BE2C (cell line): ENCODE data around the gene SLC43A1.
A peak's percentile ranks its signal among the peaks of the same experiment; 100 is the strongest.

Source experiments
- DNase-seq: peaks from one replicate; pipeline ENCODE4 v3.0.0-alpha.2; 2020
- H3K27me3 ChIP-seq: fragments of 250-450 bp; sonication (Bioruptor Pico); 2 replicates; pipeline ENCODE4 v1.5.1; 2020; ENCODE audit warnings: mild to moderate bottlenecking
- H3K36me3 ChIP-seq: fragments of 250-450 bp; sonication (Bioruptor Pico); 2 replicates; pipeline ENCODE4 v1.5.1; 2020; ENCODE audit warnings: mild to moderate bottlenecking
- H3K4me1 ChIP-seq: fragments of 250-450 bp; sonication (Bioruptor Pico); 2 replicates; pipeline ENCODE4 v1.5.1; 2020
- H3K4me3 ChIP-seq: 2 replicates; pipeline ENCODE4 v1.5.1; 2011; ENCODE audit warnings: low read depth, low read length
- H3K9me3 ChIP-seq: fragments of 250-450 bp; sonication (Bioruptor Pico); 2 replicates; pipeline ENCODE4 v1.5.1; 2020
- CTCF ChIP-seq: IDR thresholded peaks from 2 replicates; pipeline ENCODE4 v1.5.1; 2012; ENCODE audit warnings: mild to moderate bottlenecking, low read depth, low read length

Gene SLC43A1

GRCh38 chr11:57530596-57531507 lies 15.3 kb upstream of the SLC43A1 start, which contains the start of gene TIMM10:
Gene TIMM10 (minus strand): TSS chr11:57530754. CDS start chr11:57530189, 565 bp downstream.
- H3K9me3 ChIP-seq = no peaks in the 10 kb centered on the region
- peak within 1 kb of the TSS; percentile 89 for H3K4me3 ChIP-seq
- DNase-seq = peak; percentile 88
- H3K4me1 ChIP-seq = no peaks in the 10 kb centered on the region
- no peaks in the 10 kb centered on the region for H3K36me3 ChIP-seq
- no peaks in the 10 kb centered on the region for H3K27me3 ChIP-seq
- TF ChIP-seq CTCF = no peak

- Histone ChIP-seq H3K4me1 (no peaks in the 10 kb centered on the region), H3K4me3 (peak overlapping the region; percentile 89), H3K36me3 (no peaks in the 10 kb centered on the region), H3K9me3 (no peaks in the 10 kb centered on the region), H3K27me3 (no peaks in the 10 kb centered on the region)
- no peak for TF ChIP-seq CTCF
- DNase-seq = peak; percentile 9
Measured at GRCh38 chr11:57530215-57530595, 14.7 kb upstream of the SLC43A1 start.

- no peak overlapping the region for H3K4me3 ChIP-seq
- no peak for TF ChIP-seq CTCF
- no peaks in the 10 kb centered on the region for H3K27me3 ChIP-seq
- H3K4me1 ChIP-seq = no peaks in the 10 kb centered on the region
- DNase-seq = no peak
- H3K9me3 ChIP-seq = no peaks in the 10 kb centered on the region
- no peaks in the 10 kb centered on the region for H3K36me3 ChIP-seq
Measured at GRCh38 chr11:57529012-57529411, 13.5 kb upstream of the SLC43A1 start.

- peak; percentile 60 for DNase-seq
- Histone ChIP-seq H3K4me3 (no peak overlapping the region), H3K27me3 (no peaks in the 10 kb centered on the region)
Measured at GRCh38 chr11:57527056-57527631, 11.6 kb upstream of the SLC43A1 start.

GRCh38 chr11:57523419-57523818 lies 7.9 kb upstream of the SLC43A1 start:
- TF ChIP-seq CTCF = no peak
- no peak for DNase-seq

More at GRCh38 chr11:57527056-57527631, 11.6 kb upstream of the SLC43A1 start:
- Histone ChIP-seq H3K4me1 (no peaks in the 10 kb centered on the region), H3K9me3 (no peaks in the 10 kb centered on the region), H3K36me3 (no peaks in the 10 kb centered on the region)
- peak; percentile 80 for TF ChIP-seq CTCF

GRCh38 chr11:57521116-57521515 lies 5.6 kb upstream of the SLC43A1 start:
- Histone ChIP-seq H3K9me3 (no peaks in the 10 kb centered on the region), H3K36me3 (no peaks in the 10 kb centered on the region), H3K4me1 (no peaks in the 10 kb centered on the region), H3K4me3 (no peak overlapping the region), H3K27me3 (no peaks in the 10 kb centered on the region)
- no peak for TF ChIP-seq CTCF
- DNase-seq = no peak

More at GRCh38 chr11:57523419-57523818, 7.9 kb upstream of the SLC43A1 start:
- Histone ChIP-seq H3K4me1 (no peaks in the 10 kb centered on the region), H3K36me3 (no peaks in the 10 kb centered on the region), H3K27me3 (no peaks in the 10 kb centered on the region), H3K4me3 (no peak overlapping the region), H3K9me3 (no peaks in the 10 kb centered on the region)
